B cell (primary cell): ENCODE results near the gene OXA1L.

Experiments used
- CTCF ChIP-seq: fragments of 200-600 bp; IDR thresholded peaks from one replicate; pipeline ENCODE4 v1.8.0; 2022; ENCODE audit warnings: antibody characterized with exemption, mild to moderate bottlenecking
- EZH2 ChIP-seq: IDR thresholded peaks from 2 replicates; pipeline ENCODE4 v1.6.1; 2012; ENCODE audit warnings: borderline replicate concordance, low read depth, mild to moderate bottlenecking, moderate library complexity, low read length; ENCODE audit not compliant: insufficient read depth, poor library complexity, severe bottlenecking

DNA sequence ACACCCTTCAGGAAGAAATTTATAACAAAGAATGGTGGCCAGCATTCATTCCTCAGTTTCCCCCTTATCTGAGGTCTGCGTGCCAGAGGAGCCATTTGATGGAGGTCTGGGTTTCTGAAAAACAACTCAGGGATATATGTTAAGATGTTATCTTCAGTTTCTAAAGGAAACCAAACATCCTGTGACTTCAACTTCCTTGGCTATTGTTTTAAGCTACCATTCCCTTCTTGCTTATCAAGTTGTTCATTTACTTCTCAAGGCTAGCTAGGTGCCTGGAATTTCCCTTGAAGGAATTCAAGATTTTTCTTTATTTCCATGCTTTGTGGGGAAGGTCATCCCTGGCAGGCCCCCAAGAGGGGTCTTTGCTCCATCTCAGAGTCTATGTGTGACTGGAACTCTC, 27.1 kb upstream of the OXA1L start:
- TF ChIP-seq CTCF = no peak
- no peak for TF ChIP-seq EZH2
